Psoas muscle (tissue), 8 donors: Measurements from ENCODE around the gene R3HDM4. TPM values are rescaled to one million over a fixed set of nuclear protein-coding genes. Genes with fewer than 3 reads are reported as not detected.

Source experiments
- ATAC-seq, 4 donors: fragments of 200-7000 bp; cut with Tn5 transposase; one replicate each; pipeline ENCODE4 v1.9.1; 2020; ENCODE audit warnings: moderate library complexity in 3 of 4, mild to moderate bottlenecking in 2 of 4
- DNase-seq, 2 donors: peaks; one replicate each; pipeline ENCODE4 v3.0.0-alpha.2; 2020
- H3K27ac ChIP-seq: fragments of 200-600 bp; one replicate; pipeline ENCODE4 v1.8.0; 2022
- H3K27me3 ChIP-seq, 3 donors: fragments of 200-600 bp in 1 of 3; one replicate each; pipeline versions ENCODE4 v1.6.1 to v1.8.0; 2013 to 2022; ENCODE audit warnings: low read length in 2 of 3, mild to moderate bottlenecking in 2 of 3, moderate library complexity in 1 of 3; ENCODE audit not compliant: insufficient read depth in 3 of 3
- H3K36me3 ChIP-seq, 2 donors: fragments of 200-600 bp in 1 of 2; one replicate each; pipeline versions ENCODE4 v1.6.1 to v1.8.0; 2013 to 2022; ENCODE audit warnings: low read depth in 1 of 2, mild to moderate bottlenecking in 1 of 2, moderate library complexity in 1 of 2; ENCODE audit not compliant: insufficient read depth in 1 of 2
- H3K4me1 ChIP-seq: fragments of 200-600 bp; one replicate; pipeline ENCODE4 v1.8.0; 2022
- H3K4me3 ChIP-seq: fragments of 200-600 bp; one replicate; pipeline ENCODE4 v1.8.0; 2022; ENCODE audit warnings: mild to moderate bottlenecking
- H3K9me3 ChIP-seq: fragments of 200-600 bp; one replicate; pipeline ENCODE4 v1.8.0; 2022
- CTCF ChIP-seq: fragments of 200-600 bp; IDR thresholded peaks from one replicate; pipeline ENCODE4 v1.8.0; 2022; ENCODE audit warnings: antibody characterized with exemption
- WGBS, 3 donors: extraction: QIAGEN DNeasy Blood & Tissue Kit; methylation state at CpG; one replicate each; pipeline versions ENCODE4 v1.1.6 to v1.1.7; 2013; 5-methylcytosine and 5-hydroxymethylcytosine counted together
- intact Hi-C, 2 donors: fragments of 100-400 bp; cut with DNase I; formaldehyde crosslinking; loops; one replicate each; pipeline versions ENCODE4 v1.11.0 to v1.14.2; 2022
- polyA plus RNA-seq, 3 donors: library from polyadenylated mRNA; stranded (reverse); fragments of 200-250 nt; gene quantifications; one replicate each; pipeline ENCODE4 v1.2.3, GENCODE V29; 2013
- total RNA-seq, 4 donors: library from RNA; stranded (reverse); fragmentation: NEBNext Ultra II Directional in 2 of 4; extraction: Animal tissue kit (Norgen Biotek cat#: 25700) in 2 of 4; gene quantifications; one replicate each; pipeline versions ENCODE4 v1.2.1 to v1.2.4, GENCODE V29; 2021 to 2023
- donor health status: healthy with polysubstance abuse.
- donor health status: DM: no; HTN: no; CAD: no; lungs with moderate emphysema.
- donor health status: Bipolar disorder and iron deficiency.
- donor health status: healthy.
- donor health status: DM: yes; HTN: yes; CAD: no.
- donor health status: DM: no; HTN: no; CAD: no.
- donor health status: DM: no; HTN: no; CAD: no.
- donor health status: DM: yes; HTN: yes; CAD: no.

The R3HDM4 gene
- total and polyA plus RNA-seq, 7 donors, result 17.8 to 92.0 (median 51.0) TPM

DNA sequence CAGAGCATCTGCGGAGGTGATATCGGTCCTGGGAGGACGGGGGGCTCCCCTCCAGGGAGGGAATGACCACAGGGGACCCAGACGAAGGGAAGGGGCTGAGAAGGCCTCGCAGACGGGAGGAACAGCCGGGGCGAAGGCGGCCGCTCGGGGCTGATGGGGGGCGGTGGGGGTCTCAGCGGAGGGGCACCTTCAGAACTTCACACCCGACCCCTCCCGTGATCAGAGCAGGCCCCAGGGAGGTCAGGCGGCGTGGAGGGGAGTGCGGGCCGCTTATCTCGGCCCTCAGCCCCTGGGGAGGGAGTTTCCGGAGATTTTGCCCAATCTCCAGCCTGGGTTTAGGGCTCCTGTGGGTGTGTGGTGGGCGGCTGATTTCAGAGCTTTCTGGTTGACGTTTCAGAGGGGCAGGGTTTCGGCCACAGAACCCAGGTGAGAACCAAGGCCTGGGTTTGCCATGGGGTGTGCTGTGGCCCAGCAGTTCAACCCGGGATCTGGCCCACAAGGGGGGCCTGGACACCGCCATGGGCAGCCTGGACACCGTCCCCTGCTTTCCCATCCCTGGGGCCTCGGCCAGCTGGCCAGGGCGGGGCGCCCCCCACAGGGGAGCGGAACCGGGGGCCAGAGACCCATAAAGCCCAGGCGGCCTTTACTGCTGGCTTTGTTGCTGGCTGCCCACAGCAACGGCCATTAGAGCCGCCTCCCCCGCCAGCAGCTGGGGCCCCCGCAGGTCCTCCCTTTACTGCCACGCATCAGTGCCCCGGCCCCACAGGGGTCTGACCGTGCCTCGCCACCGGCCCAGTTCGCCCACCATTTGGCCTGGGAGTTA is 41.9 kb upstream of the R3HDM4 start:
- intact Hi-C loops, result no loop called here
- H3K27me3 ChIP-seq, result peaks cover 0 to 17% (median 9%) of the 10 kb centered on the region in 3 donors
- no peak for TF ChIP-seq CTCF
- 64 to 66% (median 65%) methylated on average over 32 to 43 of the region's 43 CpGs for WGBS, 3 donors
- H3K9me3 ChIP-seq, result no peaks in the 10 kb centered on the region
- no peaks in the 10 kb centered on the region for H3K36me3 ChIP-seq
- DNase-seq (no peak), ATAC-seq (no peak)
- H3K4me1 ChIP-seq, result no peaks in the 10 kb centered on the region
- H3K4me3 ChIP-seq, result no peak overlapping the region
- H3K27ac ChIP-seq, result no peak overlapping the region

DNA sequence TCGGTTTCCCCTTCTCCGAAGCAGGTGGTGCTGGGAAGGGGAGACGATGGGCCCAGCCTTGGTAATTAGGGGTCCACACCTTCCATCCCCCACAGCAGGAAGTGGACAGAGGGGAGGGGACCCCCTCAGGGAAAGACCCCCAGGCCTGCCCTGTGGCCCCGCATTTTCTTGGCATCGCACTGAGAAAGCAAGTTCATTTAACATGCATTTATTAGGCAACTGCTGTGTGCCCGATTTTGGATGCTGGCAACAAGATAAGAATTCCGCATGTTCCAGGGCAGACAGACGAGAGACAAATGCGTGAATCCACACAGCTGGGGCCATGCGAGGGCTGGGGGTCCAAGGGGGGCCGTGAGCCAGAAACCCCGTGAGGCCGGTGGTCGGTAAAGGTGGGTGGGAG is 41.3 kb upstream of the R3HDM4 start:
- no peaks in the 10 kb centered on the region for H3K4me1 ChIP-seq
- intact Hi-C loops, result no loop called here
- WGBS, 3 donors, result 54 to 68% (median 58%) methylated on average over 14 of the region's 14 CpGs
- H3K9me3 ChIP-seq, result no peaks in the 10 kb centered on the region
- no peak for DNase-seq
- no peaks in the 10 kb centered on the region for H3K36me3 ChIP-seq
- TF ChIP-seq CTCF, result no peak
- no peak overlapping the region for H3K27ac ChIP-seq
- no peak overlapping the region for H3K4me3 ChIP-seq
- H3K27me3 ChIP-seq, result peaks cover 0 to 17% (median 9%) of the 10 kb centered on the region in 3 donors
- no peak for ATAC-seq

DNA sequence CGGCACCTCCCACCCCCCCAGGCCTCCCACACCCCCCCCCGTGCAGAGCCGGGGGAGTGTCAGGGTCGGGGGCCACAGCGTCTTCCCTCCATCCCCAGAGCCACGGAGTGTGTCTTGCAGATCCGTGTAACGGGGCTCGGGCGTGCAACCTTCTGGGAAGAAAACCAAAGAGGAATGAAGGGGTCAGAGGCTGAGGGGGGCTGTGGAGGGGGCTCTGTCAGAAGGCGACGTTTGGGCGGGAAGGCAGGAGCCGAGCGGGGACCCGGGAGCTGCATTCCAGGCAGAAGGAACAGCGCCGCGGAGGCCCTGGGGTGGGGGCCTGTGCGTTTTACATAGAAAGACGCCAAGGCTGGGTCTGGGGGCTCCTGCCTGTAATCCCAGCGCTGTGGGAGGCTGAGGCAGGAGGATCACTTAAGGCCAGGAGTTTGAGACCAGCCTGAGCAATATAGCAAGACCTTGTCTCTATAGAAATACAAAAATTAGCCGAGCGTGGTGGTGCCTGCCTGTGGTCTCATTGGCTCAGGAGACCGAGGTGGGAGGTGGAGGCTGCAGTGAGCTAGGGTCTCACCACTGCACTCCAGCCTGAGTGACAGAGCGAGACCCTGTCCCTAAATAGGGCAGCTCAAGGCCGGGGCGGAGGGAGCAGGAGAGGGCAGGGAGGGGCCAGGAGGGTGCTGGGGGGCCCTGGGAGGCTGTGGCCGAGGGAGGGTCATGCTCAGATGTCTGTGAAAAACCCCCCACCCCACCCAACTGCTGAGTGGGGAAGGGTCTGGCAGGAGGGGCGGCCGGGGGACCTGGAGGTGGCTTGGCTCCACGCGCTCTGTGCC is 40.6 kb upstream of the R3HDM4 start:
- no peaks in the 10 kb centered on the region for H3K9me3 ChIP-seq
- whole genome bisulfite sequencing, 3 donors, result 44 to 50% (median 49%) methylated on average over 31 to 33 of the region's 33 CpGs
- ATAC-seq, result peak in 1 of 4 donors; percentile 27

More for the DNA sequence above, 40.6 kb upstream of the R3HDM4 start:
- no peak for DNase-seq
- Histone ChIP-seq H3K27ac (no peak overlapping the region), H3K27me3 (peaks cover 0 to 17% (median 9%) of the 10 kb centered on the region in 3 donors), H3K36me3 (no peaks in the 10 kb centered on the region), H3K4me3 (no peak overlapping the region), H3K4me1 (no peaks in the 10 kb centered on the region)
- intact Hi-C loops, result no loop called here
- no peak for TF ChIP-seq CTCF
